WTC11 (cell line): Measurements from ENCODE around the gene ADIPOR2. TPM values are rescaled to one million over a fixed set of nuclear protein-coding genes. Genes with fewer than 3 reads are reported as not detected.

Experiments used
- ATAC-seq: fragments of 200-7000 bp; cut with Tn5 transposase; 2 replicates; pipeline ENCODE4 v1.10.0; 2021; ENCODE audit warnings: mild to moderate bottlenecking, moderate library complexity
- CTCF ChIA-PET: fragments of 300-600 bp; sonication (Branson Sonifier 250); formaldehyde crosslinking; loops from one replicate; lab custom pipeline; 2021; ENCODE audit warnings: antibody characterized with exemption; lab: Charles Lee
- POLR2A ChIA-PET: fragments of 350-600 bp; sonication (Branson Sonifier 250); formaldehyde crosslinking; loops from one replicate; lab custom pipeline; 2021; ENCODE audit warnings: antibody characterized with exemption; lab: Charles Lee
- DNase-seq: peaks from one replicate; pipeline ENCODE4 v3.0.0; 2021; ENCODE audit warnings: low spot score
- H3K27ac Mint-ChIP-seq: 2 replicates; pipeline ENCODE4 v1.8.0; 2021; ENCODE audit warnings: mixed read lengths
- H3K27me3 Mint-ChIP-seq: 2 replicates; pipeline ENCODE4 v1.8.0; 2021; ENCODE audit warnings: low read depth, mild to moderate bottlenecking, moderate library complexity, mixed read lengths
- H3K36me3 Mint-ChIP-seq: 2 replicates; pipeline ENCODE4 v1.8.0; 2021; ENCODE audit warnings: mixed read lengths
- H3K4me1 Mint-ChIP-seq: 2 replicates; pipeline ENCODE4 v1.8.0; 2022; ENCODE audit warnings: mixed read lengths
- H3K4me3 Mint-ChIP-seq: 2 replicates; pipeline ENCODE4 v1.8.0; 2021; ENCODE audit warnings: mild to moderate bottlenecking, moderate library complexity, mixed read lengths
- H3K9me3 Mint-ChIP-seq: 2 replicates; pipeline ENCODE4 v1.8.0; 2021; ENCODE audit warnings: mixed read lengths
- AR ChIP-seq: fragments of 250-450 bp; sonication (Bioruptor Pico); IDR thresholded peaks from 2 replicates; pipeline ENCODE4 v1.9.0; 2021; ENCODE audit warnings: mild to moderate bottlenecking
- ATF1 ChIP-seq: sonication (generic); formaldehyde crosslinking; IDR thresholded peaks from 2 replicates; pipeline ENCODE4 v1.8.1; 2023; ENCODE audit warnings: mild to moderate bottlenecking, moderate library complexity, missing genetic modification reagents
- E2F5 ChIP-seq: sonication (generic); formaldehyde crosslinking; IDR thresholded peaks from 2 replicates; pipeline ENCODE4 v1.8.1; 2022; ENCODE audit warnings: mild to moderate bottlenecking, moderate library complexity, missing genetic modification reagents
- EMX1 ChIP-seq: fragments of 250-450 bp; sonication (Bioruptor Pico); IDR thresholded peaks from 2 replicates; pipeline ENCODE4 v1.8.0; 2021; ENCODE audit warnings: mild to moderate bottlenecking
- ESRRA ChIP-seq: sonication (generic); formaldehyde crosslinking; IDR thresholded peaks from 2 replicates; pipeline ENCODE4 v1.8.1; 2022; ENCODE audit warnings: mild to moderate bottlenecking, missing genetic modification reagents, borderline replicate concordance
- GABPB1 ChIP-seq: sonication (generic); formaldehyde crosslinking; IDR thresholded peaks from 2 replicates; pipeline ENCODE4 v1.8.1; 2023; ENCODE audit warnings: mild to moderate bottlenecking, missing genetic modification reagents
- IRF1 ChIP-seq: sonication (generic); formaldehyde crosslinking; IDR thresholded peaks from 2 replicates; pipeline ENCODE4 v1.8.0; 2023; ENCODE audit warnings: missing genetic modification reagents
- MXD4 ChIP-seq: fragments of 250-450 bp; sonication (Bioruptor Pico); IDR thresholded peaks from 2 replicates; pipeline ENCODE4 v1.8.0; 2021; ENCODE audit warnings: mild to moderate bottlenecking, moderate library complexity, borderline replicate concordance
- NFYB ChIP-seq: sonication (generic); formaldehyde crosslinking; conservative IDR thresholded peaks from 2 replicates; pipeline ENCODE4 v1.8.0; 2022; ENCODE audit warnings: low read depth, missing genetic modification reagents
- NR2C2 ChIP-seq: sonication (generic); formaldehyde crosslinking; IDR thresholded peaks from 2 replicates; pipeline ENCODE4 v1.8.0; 2022; ENCODE audit warnings: mild to moderate bottlenecking, missing genetic modification reagents
- OVOL2 ChIP-seq: fragments of 250-450 bp; sonication (Bioruptor Pico); IDR thresholded peaks from 2 replicates; pipeline ENCODE4 v1.9.0; 2021; ENCODE audit warnings: mild to moderate bottlenecking, borderline replicate concordance
- PRRX2 ChIP-seq: fragments of 250-450 bp; sonication (Bioruptor Pico); IDR thresholded peaks from 2 replicates; pipeline ENCODE4 v1.8.0; 2021; ENCODE audit warnings: mild to moderate bottlenecking
- SP1 ChIP-seq: sonication (generic); formaldehyde crosslinking; conservative IDR thresholded peaks from 2 replicates; pipeline ENCODE4 v1.8.1; 2022; ENCODE audit warnings: missing genetic modification reagents
- TCF7 ChIP-seq: sonication (generic); formaldehyde crosslinking; IDR thresholded peaks from 2 replicates; pipeline ENCODE4 v1.8.0; 2022; ENCODE audit warnings: mild to moderate bottlenecking, low read depth, missing genetic modification reagents, moderate library complexity
- TEAD4 ChIP-seq: sonication (generic); formaldehyde crosslinking; IDR thresholded peaks from 2 replicates; pipeline ENCODE4 v1.8.0; 2022; ENCODE audit warnings: mild to moderate bottlenecking, missing genetic modification reagents
- USF2 ChIP-seq: sonication (generic); formaldehyde crosslinking; IDR thresholded peaks from 2 replicates; pipeline ENCODE4 v1.8.1; 2023; ENCODE audit warnings: mild to moderate bottlenecking, missing genetic modification reagents, moderate library complexity
- ZNF317 ChIP-seq: sonication (generic); formaldehyde crosslinking; IDR thresholded peaks from 2 replicates; pipeline ENCODE4 v1.8.1; 2023; ENCODE audit warnings: low read depth, mild to moderate bottlenecking, moderate library complexity, missing genetic modification reagents, borderline replicate concordance
- ZNF416 ChIP-seq: fragments of 250-450 bp; sonication (Bioruptor Pico); IDR thresholded peaks from 2 replicates; pipeline ENCODE4 v1.9.0; 2021; ENCODE audit warnings: mild to moderate bottlenecking, inconsistent platforms
- ZNF425 ChIP-seq: fragments of 250-450 bp; sonication (Bioruptor Pico); conservative IDR thresholded peaks from 2 replicates; pipeline ENCODE4 v1.9.0; 2021; ENCODE audit warnings: mild to moderate bottlenecking
- ZNF512 ChIP-seq: sonication (generic); formaldehyde crosslinking; IDR thresholded peaks from 2 replicates; pipeline ENCODE4 v1.8.1; 2022; ENCODE audit warnings: missing genetic modification reagents, borderline replicate concordance
- ZNF671 ChIP-seq: fragments of 250-450 bp; sonication (Bioruptor Pico); IDR thresholded peaks from 2 replicates; pipeline ENCODE4 v1.8.0; 2021; ENCODE audit warnings: mild to moderate bottlenecking
- ZSCAN18 ChIP-seq: fragments of 250-450 bp; sonication (Bioruptor Pico); IDR thresholded peaks from 2 replicates; pipeline ENCODE4 v2.1.2; 2022; ENCODE audit warnings: mild to moderate bottlenecking, moderate library complexity
- total RNA-seq: library from RNA; stranded (reverse); gene quantifications from 3 replicates; pipeline ENCODE4 v1.2.3, GENCODE V29; 2021

ADIPOR2 gene
- total RNA-seq, 1 experiment from 2014 or later, result 38.4 TPM

GRCh38 chr12:1758376-1758775 is 67.5 kb downstream of the ADIPOR2 start:
- no peak overlapping the region for H3K4me3 Mint-ChIP-seq
- no peak for ATAC-seq
- H3K9me3 Mint-ChIP-seq, result no peaks in the 10 kb centered on the region

GRCh38 chr12:1758887-1759286 is 68.0 kb downstream of the ADIPOR2 start:
- DNase-seq (no peak), ATAC-seq (no peak)
- Mint-ChIP-seq H3K27me3 (no peaks in the 10 kb centered on the region), H3K4me3 (no peak overlapping the region), H3K36me3 (peaks cover 14% of the 10 kb centered on the region), H3K27ac (peak overlapping the region; percentile 34), H3K9me3 (no peaks in the 10 kb centered on the region), H3K4me1 (peaks cover 17% of the 10 kb centered on the region)
- ChIA-PET CTCF (no interaction called here), POLR2A (no interaction called here)
- TF ChIP-seq PRRX2, result no peak
- no peak for TF ChIP-seq GABPB1 (CRISPR knock-in tag)
- no peak for TF ChIP-seq MXD4
- no peak for TF ChIP-seq EMX1 (CRISPR knock-in tag)
- no peak for TF ChIP-seq NR2C2
- no peak for TF ChIP-seq ZNF512 (CRISPR knock-in tag)
- no peak for TF ChIP-seq ZNF671 (CRISPR knock-in tag)
- TF ChIP-seq ZSCAN18 (CRISPR knock-in tag), result no peak
- TF ChIP-seq IRF1 (CRISPR knock-in tag), result no peak
- TF ChIP-seq ZNF425 (CRISPR knock-in tag), result no peak
- TF ChIP-seq E2F5 (CRISPR knock-in tag), result no peak
- TF ChIP-seq NFYB (CRISPR knock-in tag), result no peak
- TF ChIP-seq SP1, result no peak
- no peak for TF ChIP-seq ZNF416

More at GRCh38 chr12:1758376-1758775, 67.5 kb downstream of the ADIPOR2 start:
- TF ChIP-seq USF2 (no peak), TCF7 (CRISPR knock-in tag) (no peak), AR (CRISPR knock-in tag) (no peak), TEAD4 (CRISPR knock-in tag) (no peak), ESRRA (no peak), ZNF671 (CRISPR knock-in tag) (no peak), OVOL2 (CRISPR knock-in tag) (no peak), ATF1 (CRISPR knock-in tag) (no peak), ZNF317 (CRISPR knock-in tag) (no peak)
- no peak for DNase-seq
- Mint-ChIP-seq H3K4me1 (peaks cover 17% of the 10 kb centered on the region), H3K27me3 (no peaks in the 10 kb centered on the region), H3K36me3 (peaks cover 14% of the 10 kb centered on the region), H3K27ac (peak overlapping the region; percentile 34; the same call in 1 of the 2 replicates)
- ChIA-PET POLR2A (no interaction called here), CTCF (no interaction called here)
